T-cell (primary cell): ENCODE results near the gene ZIC5. TPM values are rescaled to one million over a fixed set of nuclear protein-coding genes. Genes with fewer than 3 reads are reported as not detected.

Experiments
- ATAC-seq, 4 experiments: fragments of 200-7000 bp in 3 of 4; fragments of 150-1000 bp in 1 of 4; cut with Tn5 transposase; replicated peaks in 1 of 4; 1 replicate in 3 of 4; 2 replicates in 1 of 4; pipeline ENCODE4 v1.10.0; 2021; ENCODE audit warnings: moderate library complexity in 3 of 4, mild to moderate bottlenecking in 2 of 4, moderate number of reproducible peaks in 1 of 4
- CTCF ChIA-PET, 2 donors: fragments of 300-600 bp; sonication (Branson Sonifier 250); formaldehyde crosslinking; loops; one replicate each; lab custom pipeline; 2022; ENCODE audit warnings: antibody characterized with exemption in 2 of 2; lab: Charles Lee
- POLR2A ChIA-PET, 2 donors: fragments of 300-600 bp; sonication (Branson Sonifier 250); formaldehyde crosslinking; loops; one replicate each; lab custom pipeline; 2022; ENCODE audit warnings: antibody characterized with exemption in 2 of 2; lab: Charles Lee
- DNase-seq, 35 experiments: peaks; one replicate each; pipeline versions ENCODE4 v3.0.0 to v3.0.0-alpha.2; 2013 to 2023
- H3K27ac ChIP-seq: one replicate; pipeline ENCODE4 v1.5.1; 2013; ENCODE audit warnings: low read length
- H3K27me3 ChIP-seq, 2 experiments: replicated peaks in 1 of 2; 1 replicate in 1 of 2; 2 replicates in 1 of 2; pipeline versions ENCODE4 v1.6.1 to v1.7.0; 2013; ENCODE audit warnings: low read length in 1 of 2, mixed read lengths in 1 of 2; ENCODE audit not compliant: control insufficient read depth in 2 of 2, insufficient read depth in 2 of 2; ENCODE audit errors: extremely low read depth in 1 of 2
- H3K36me3 ChIP-seq, 2 donors: 1 replicate in 1 of 2; 2 replicates in 1 of 2; pipeline versions ENCODE4 v1.6.1 to v1.7.0; 2013; ENCODE audit warnings: low read length in 1 of 2; ENCODE audit not compliant: control insufficient read depth in 2 of 2, insufficient read depth in 1 of 2; ENCODE audit errors: extremely low read depth in 1 of 2
- H3K4me1 ChIP-seq, 2 experiments: 1 replicate in 1 of 2; 2 replicates in 1 of 2; pipeline versions ENCODE4 v1.6.1 to v1.7.0; 2013; ENCODE audit warnings: low read length in 2 of 2, mixed read lengths in 1 of 2; ENCODE audit not compliant: insufficient read depth in 2 of 2, control insufficient read depth in 1 of 2; ENCODE audit errors: extremely low read depth in 1 of 2
- H3K4me3 ChIP-seq, 2 donors: 1 replicate in 1 of 2; 2 replicates in 1 of 2; pipeline versions ENCODE4 v1.5.1 to v1.7.0; 2013; ENCODE audit warnings: mild to moderate bottlenecking in 2 of 2, low read length in 1 of 2, moderate library complexity in 1 of 2; ENCODE audit not compliant: control insufficient read depth in 1 of 2; ENCODE audit errors: extremely low read depth in 1 of 2
- H3K9me3 ChIP-seq: 2 replicates; pipeline ENCODE4 v1.7.0; 2013
- H3K27ac Mint-ChIP-seq, 2 donors: one replicate each; pipeline ENCODE4 v1.8.0; 2020 to 2021; ENCODE audit warnings: mild to moderate bottlenecking in 2 of 2, mixed read lengths in 2 of 2
- H3K27me3 Mint-ChIP-seq, 2 donors: one replicate each; pipeline ENCODE4 v1.8.0; 2021 to 2022; ENCODE audit warnings: mixed read lengths in 2 of 2
- H3K36me3 Mint-ChIP-seq: one replicate; pipeline ENCODE4 v1.8.0; 2021; ENCODE audit warnings: mixed read lengths
- H3K4me1 Mint-ChIP-seq, 3 donors: one replicate each; pipeline ENCODE4 v1.8.0; 2020 to 2022; ENCODE audit warnings: mixed read lengths in 3 of 3, mild to moderate bottlenecking in 1 of 3
- H3K4me3 Mint-ChIP-seq, 3 donors: one replicate each; pipeline ENCODE4 v1.8.0; 2020 to 2022; ENCODE audit warnings: mild to moderate bottlenecking in 3 of 3, mixed read lengths in 3 of 3, moderate library complexity in 3 of 3
- H3K9me3 Mint-ChIP-seq, 3 donors: one replicate each; pipeline ENCODE4 v1.8.0; 2020 to 2022; ENCODE audit warnings: mixed read lengths in 3 of 3
- WGBS: methylation state at CpG from one replicate; pipeline ENCODE4 v1.1.5; 2013; ENCODE audit warnings: missing lambda C conversion rate; ENCODE audit not compliant: insufficient coverage; 5-methylcytosine and 5-hydroxymethylcytosine counted together
- total RNA-seq, 35 experiments: library from RNA in 6 of 35; stranded (reverse) in 6 of 35; fragments of 120-200 nt in 1 of 35; gene quantifications; one replicate each; pipeline versions ENCODE4 v1.2.1 to v1.2.4 and lab custom pipeline; 2013 to 2026

ZIC5 gene
- total RNA-seq, 5 donors from 2014 or later (not counting 1 experiment from before 2014, with no cell fraction given) = 0.07 to 0.09 (median 0.09) TPM; not detected in 2

GRCh38 chr13:99988529-99989275 lies 17.1 kb upstream of the ZIC5 start:
- Histone ChIP-seq H3K27ac (no peak overlapping the region), H3K9me3 (no peaks in the 10 kb centered on the region), H3K36me3 (no peaks in the 10 kb centered on the region), H3K27me3 (peaks cover 20 to 84% of the 10 kb centered on the region in 2 experiments), H3K4me3 (no peak overlapping the region), H3K4me1 (peaks cover 11 to 42% of the 10 kb centered on the region in 2 experiments)
- ChIA-PET POLR2A (no interaction called here), CTCF (interaction anchor here in 1 of 2 donors (0.6 kb wide), 1 partner anchor 31 kb away, joined by 3 read pairs; no protein-coding TSS in a partner anchor)
- Mint-ChIP-seq H3K36me3 (peaks cover 5% of the 10 kb centered on the region), H3K4me3 (peak overlapping the region in 1 of 3 donors; percentile 46), H3K9me3 (peaks cover 0 to 6% (median 4%) of the 10 kb centered on the region in 3 donors), H3K4me1 (peaks cover 26 to 36% (median 28%) of the 10 kb centered on the region in 3 donors), H3K27me3 (peaks cover 71 to 87% of the 10 kb centered on the region in 2 donors), H3K27ac (peak overlapping the region in 1 of 2 donors; percentile 52)
- DNase-seq = peak in 2 of 35 experiments; percentile 5 to 24
- WGBS = 11% methylated on average over 32 of the region's 43 CpGs
- no peak for ATAC-seq

GRCh38 chr13:99987154-99988019 lies 15.8 kb upstream of the ZIC5 start:
- ChIA-PET POLR2A (interaction anchor here in 1 of 2 donors (0.6 kb wide), 1 partner anchor 12 kb away, joined by 8 read pairs; no protein-coding TSS in a partner anchor), CTCF (interaction anchor here in 1 of 2 donors (0.6 kb wide), 1 partner anchor 603 kb away, joined by 3 read pairs; no protein-coding TSS in a partner anchor)
- Histone ChIP-seq H3K36me3 (no peaks in the 10 kb centered on the region), H3K27ac (no peak overlapping the region), H3K4me3 (no peak overlapping the region), H3K4me1 (peaks cover 11 to 56% of the 10 kb centered on the region in 2 experiments), H3K9me3 (no peaks in the 10 kb centered on the region), H3K27me3 (peaks cover 19 to 95% of the 10 kb centered on the region in 2 experiments)
- Mint-ChIP-seq H3K9me3 (peaks cover 0 to 4% (median 4%) of the 10 kb centered on the region in 3 donors), H3K4me1 (peaks cover 26 to 41% (median 30%) of the 10 kb centered on the region in 3 donors), H3K36me3 (peaks cover 5% of the 10 kb centered on the region), H3K27ac (peak overlapping the region; percentile 16 to 49), H3K27me3 (peaks cover 61 to 87% of the 10 kb centered on the region in 2 donors), H3K4me3 (no peak overlapping the region)
- DNase-seq = no peak
- WGBS = 18% methylated on average over 2 of the region's 20 CpGs
- no peak for ATAC-seq

- Histone ChIP-seq H3K36me3 (no peaks in the 10 kb centered on the region), H3K27ac (no peak overlapping the region), H3K4me1 (peaks cover 11 to 58% of the 10 kb centered on the region in 2 experiments), H3K4me3 (no peak overlapping the region), H3K27me3 (peaks cover 15 to 90% of the 10 kb centered on the region in 2 experiments), H3K9me3 (no peaks in the 10 kb centered on the region)
- 40% methylated on average over 5 of the region's 8 CpGs for WGBS
- Mint-ChIP-seq H3K9me3 (peaks cover 0 to 4% (median 4%) of the 10 kb centered on the region in 3 donors), H3K36me3 (peaks cover 5% of the 10 kb centered on the region), H3K4me3 (no peak overlapping the region), H3K27ac (no peak overlapping the region), H3K27me3 (peaks cover 54 to 81% of the 10 kb centered on the region in 2 donors), H3K4me1 (peaks cover 24 to 39% (median 30%) of the 10 kb centered on the region in 3 donors)
- ChIA-PET CTCF (interaction anchor here (0.6 to 0.7 kb wide), 2 partner anchors 458 to 603 kb away, joined by 3 read pairs; no protein-coding TSS in a partner anchor), POLR2A (interaction anchor here (0.6 kb wide), 2 partner anchors 12 to 35 kb away, joined by 3 to 8 read pairs; no protein-coding TSS in a partner anchor)
- ATAC-seq (no peak), DNase-seq (no peak)
Measured at GRCh38 chr13:99986741-99987140, 15.2 kb upstream of the ZIC5 start.

- H3K4me1 ChIP-seq = peaks cover 11 to 53% of the 10 kb centered on the region in 2 experiments
- H3K4me1 Mint-ChIP-seq = peaks cover 20 to 39% (median 29%) of the 10 kb centered on the region in 3 donors
- ATAC-seq = no peak
- peaks cover 0 to 4% (median 4%) of the 10 kb centered on the region in 3 donors for H3K9me3 Mint-ChIP-seq
- peaks cover 51 to 74% of the 10 kb centered on the region in 2 donors for H3K27me3 Mint-ChIP-seq
- peak overlapping the region in 1 of 3 donors; percentile 35 for H3K4me3 Mint-ChIP-seq
- H3K36me3 Mint-ChIP-seq = peaks cover 5% of the 10 kb centered on the region
- H3K27ac Mint-ChIP-seq = peak overlapping the region; percentile 52 to 75
- POLR2A ChIA-PET = interaction anchor here (0.6 to 0.7 kb wide), 3 partner anchors 22 to 880 kb away, joined by 3 to 7 read pairs (median 5); no protein-coding TSS in a partner anchor
- WGBS = no CpG with 5 or more reads among the region's 15 CpGs
- no peak overlapping the region for H3K4me3 ChIP-seq
- H3K27me3 ChIP-seq = peaks cover 15 to 86% of the 10 kb centered on the region in 2 experiments
- no peaks in the 10 kb centered on the region for H3K9me3 ChIP-seq
- H3K27ac ChIP-seq = no peak overlapping the region
- H3K36me3 ChIP-seq = no peaks in the 10 kb centered on the region
- CTCF ChIA-PET = interaction anchor here in 1 of 2 donors (0.7 kb wide), 1 partner anchor 457 kb away, joined by 3 read pairs; no protein-coding TSS in a partner anchor
- no peak for DNase-seq
Measured at GRCh38 chr13:99985886-99986527, 14.4 kb upstream of the ZIC5 start.

GRCh38 chr13:99985241-99985874 lies 13.8 kb upstream of the ZIC5 start:
- peaks cover 5% of the 10 kb centered on the region for H3K36me3 Mint-ChIP-seq

More at GRCh38 chr13:99985241-99985874, 13.8 kb upstream of the ZIC5 start:
- no peaks in the 10 kb centered on the region for H3K9me3 ChIP-seq
- Mint-ChIP-seq H3K27me3 (peaks cover 48 to 69% of the 10 kb centered on the region in 2 donors), H3K4me1 (peaks cover 20 to 35% (median 24%) of the 10 kb centered on the region in 3 donors), H3K27ac (no peak overlapping the region), H3K9me3 (peaks cover 0 to 4% (median 4%) of the 10 kb centered on the region in 3 donors), H3K4me3 (no peak overlapping the region)
- H3K27me3 ChIP-seq = peaks cover 15 to 84% of the 10 kb centered on the region in 2 experiments
- no peaks in the 10 kb centered on the region for H3K36me3 ChIP-seq
- WGBS = 3% methylated on average over 38 of the region's 55 CpGs
- POLR2A ChIA-PET = interaction anchor here in 1 of 2 donors (0.6 to 0.7 kb wide), 2 partner anchors 21 to 880 kb away, joined by 5 to 7 read pairs; no protein-coding TSS in a partner anchor
- H3K27ac ChIP-seq = no peak overlapping the region
- DNase-seq (no peak), ATAC-seq (no peak)
- H3K4me1 ChIP-seq = peaks cover 6 to 50% of the 10 kb centered on the region in 2 experiments
- no peak overlapping the region for H3K4me3 ChIP-seq
- CTCF ChIA-PET = no interaction called here
